Keratinocyte (primary cell): ENCODE results near the gene RAB3A. TPM values are rescaled to one million over a fixed set of nuclear protein-coding genes. Genes with fewer than 3 reads are reported as not detected.

Source experiments
- DNase-seq: peaks from one replicate; pipeline ENCODE4 v3.0.0-alpha.2; 2011; ENCODE audit warnings: low read depth, missing footprints, low spot score
- FAIRE-seq: peaks from 2 replicates; lab custom pipeline; 2011; peaks lifted over from hg19 to GRCh38; lab: Jason Lieb, UNC
- H2AFZ ChIP-seq: 2 replicates; pipeline ENCODE4 v1.6.0; 2012; ENCODE audit warnings: low read length, control low read depth, inconsistent platforms; ENCODE audit not compliant: control insufficient read depth
- H3K27ac ChIP-seq: 2 replicates; pipeline ENCODE4 v1.5.1; 2011; ENCODE audit warnings: low read length; ENCODE audit not compliant: control insufficient read depth, insufficient read depth
- H3K27me3 ChIP-seq: 3 replicates; pipeline ENCODE4 v1.6.0; 2011; ENCODE audit warnings: low read length; ENCODE audit not compliant: control insufficient read depth, insufficient read depth; ENCODE audit errors: extremely low read depth
- H3K36me3 ChIP-seq, 2 experiments: 2 replicates in 1 of 2; 3 replicates in 1 of 2; pipeline ENCODE4 v1.5.1; 2011; ENCODE audit warnings: low read length in 2 of 2, mild to moderate bottlenecking in 1 of 2; ENCODE audit not compliant: control insufficient read depth in 2 of 2, insufficient read depth in 2 of 2; ENCODE audit errors: extremely low read depth in 1 of 2
- H3K4me1 ChIP-seq: 3 replicates; pipeline ENCODE4 v1.5.1; 2011; ENCODE audit warnings: low read length; ENCODE audit not compliant: control insufficient read depth, insufficient read depth; ENCODE audit errors: extremely low read depth
- H3K4me2 ChIP-seq: 3 replicates; pipeline ENCODE4 v1.6.0; 2011; ENCODE audit warnings: low read depth, low read length; ENCODE audit not compliant: control insufficient read depth, insufficient read depth; ENCODE audit errors: extremely low read depth
- H3K4me3 ChIP-seq, 3 experiments: fragments of 200-600 bp in 1 of 3; sonication (generic) in 1 of 3; 2 replicates in 2 of 3; 3 replicates in 1 of 3; pipeline ENCODE4 v1.5.1; 2011 to 2016; ENCODE audit warnings: low read length in 3 of 3, mild to moderate bottlenecking in 3 of 3, control low read depth in 2 of 3, inconsistent platforms in 1 of 3, low read depth in 1 of 3, mixed read lengths in 1 of 3, mixed run types in 1 of 3, moderate library complexity in 1 of 3; ENCODE audit not compliant: control insufficient read depth in 2 of 3, insufficient read depth in 2 of 3; ENCODE audit errors: extremely low read depth in 1 of 3
- H3K79me2 ChIP-seq: 2 replicates; pipeline ENCODE4 v1.6.0; 2012; ENCODE audit warnings: low read length; ENCODE audit not compliant: control insufficient read depth, insufficient read depth
- H3K9ac ChIP-seq: 3 replicates; pipeline ENCODE4 v1.6.0; 2011; ENCODE audit warnings: low read length; ENCODE audit not compliant: control insufficient read depth, insufficient read depth; ENCODE audit errors: extremely low read depth
- H3K9me1 ChIP-seq: 3 replicates; pipeline ENCODE4 v1.6.0; 2011; ENCODE audit warnings: low read length; ENCODE audit not compliant: control insufficient read depth, insufficient read depth; ENCODE audit errors: extremely low read depth
- H3K9me3 ChIP-seq: 2 replicates; pipeline ENCODE4 v1.5.1; 2012; ENCODE audit warnings: low read depth, low read length; ENCODE audit not compliant: control insufficient read depth
- H4K20me1 ChIP-seq: 3 replicates; pipeline ENCODE4 v1.6.0; 2011; ENCODE audit warnings: low read length; ENCODE audit not compliant: control insufficient read depth, insufficient read depth; ENCODE audit errors: extremely low read depth
- CTCF ChIP-seq, 3 experiments: IDR thresholded peaks in 1 of 3; conservative IDR thresholded peaks in 1 of 3; optimal IDR thresholded peaks in 1 of 3; 2 replicates in 2 of 3; 3 replicates in 1 of 3; pipeline versions ENCODE3 to v1.5.1; 2011; ENCODE audit warnings: low read length in 3 of 3, mild to moderate bottlenecking in 3 of 3, moderate library complexity in 2 of 3, control low read depth in 1 of 3, inconsistent platforms in 1 of 3; ENCODE audit not compliant: insufficient read depth in 2 of 3; ENCODE audit errors: extremely low read depth in 1 of 3
- EZH2 ChIP-seq: IDR thresholded peaks from one replicate; pipeline ENCODE4 v1.6.1; 2012; ENCODE audit warnings: inconsistent platforms, mild to moderate bottlenecking, low read length, moderate library complexity
- dilution Hi-C: fragments of 300-500 bp; cut with MboI; formaldehyde crosslinking; loops from one replicate; pipeline ENCODE4 v1.7.0; 2020; ENCODE audit warnings: low sequenced_read_pairs; ENCODE audit not compliant: extremely low pct_ligation_motif_present
- polyA plus RNA-seq, 5 experiments: library from polyadenylated mRNA; depleted of rRNA in 3 of 5; stranded (reverse) in 3 of 5; stranded (forward) in 1 of 5; unstranded in 1 of 5; fragments of >200 nt; gene quantifications; 1 replicate in 1 of 5; 2 replicates in 3 of 5; 3 replicates in 1 of 5; pipeline versions ENCODE4 v1.2.1 to v1.2.3, GENCODE V29; 2011 to 2012; ENCODE audit warnings: missing spikeins in 2 of 5, low read depth in 1 of 5, low replicate concordance in 1 of 5

The RAB3A gene
- polyA plus RNA-seq, 1 donor (not counting 4 experiments of a cell fraction or from before 2014, with no cell fraction given), result 0.56 TPM

- H3K4me2 ChIP-seq, result no peak overlapping the region
- FAIRE-seq, result no peak
These were observed 28.8 kb upstream of the RAB3A start for GRCh38 chr19:18232540-18233223.

GRCh38 chr19:18231775-18232174 lies 27.9 kb upstream of the RAB3A start:
- FAIRE-seq (no peak), DNase-seq (no peak)
- Histone ChIP-seq H3K4me1 (no peaks in the 10 kb centered on the region), H3K27me3 (peaks cover 20% of the 10 kb centered on the region), H3K27ac (no peak overlapping the region), H3K4me3 (no peak overlapping the region), H3K36me3 (no peaks in the 10 kb centered on the region), H3K9ac (no peak overlapping the region), H4K20me1 (no peaks in the 10 kb centered on the region), H3K9me1 (no peaks in the 10 kb centered on the region), H3K9me3 (no peaks in the 10 kb centered on the region), H3K4me2 (no peak overlapping the region), H2AFZ (no peak overlapping the region), H3K79me2 (no peaks in the 10 kb centered on the region)
- no peak for TF ChIP-seq EZH2
- TF ChIP-seq CTCF (optimal IDR thresholded peaks at IDR 0.05 in 1 of 3, IDR thresholded peaks at IDR 0.05 in 1 of 3, conservative IDR thresholded peaks at IDR 0.05 in 1 of 3; ENCODE audit: extremely low read depth in 1 of 3, insufficient read depth in 2 of 3, low read length in 3 of 3), result no peak
- dilution Hi-C loops, result no loop called here

More at GRCh38 chr19:18232540-18233223, 28.8 kb upstream of the RAB3A start:
- H3K9me3 ChIP-seq, result no peaks in the 10 kb centered on the region
- H3K4me1 ChIP-seq, result no peaks in the 10 kb centered on the region
- H4K20me1 ChIP-seq, result no peaks in the 10 kb centered on the region
- TF ChIP-seq CTCF (optimal IDR thresholded peaks at IDR 0.05 in 1 of 3, IDR thresholded peaks at IDR 0.05 in 1 of 3, conservative IDR thresholded peaks at IDR 0.05 in 1 of 3; ENCODE audit: extremely low read depth in 1 of 3, insufficient read depth in 2 of 3, low read length in 3 of 3) (no peak), EZH2 (no peak)
- peaks cover 20% of the 10 kb centered on the region for H3K27me3 ChIP-seq
- H3K9me1 ChIP-seq, result no peaks in the 10 kb centered on the region
- no peak overlapping the region for H3K27ac ChIP-seq
- H3K4me3 ChIP-seq, result no peak overlapping the region
- no peaks in the 10 kb centered on the region for H3K36me3 ChIP-seq
- dilution Hi-C loops, result no loop called here
- no peak overlapping the region for H2AFZ ChIP-seq
- H3K79me2 ChIP-seq, result no peaks in the 10 kb centered on the region
- no peak for DNase-seq
- H3K9ac ChIP-seq, result no peak overlapping the region
